NCI-H2196 (cell line): ENCODE results near the gene RAB40C.

Experiments used
- DNase-seq: peaks from one replicate; lab custom pipeline; 2025; ENCODE audit not compliant: unreplicated experiment; lab: John Stamatoyannopoulos, UW

RAB40C gene

DNA sequence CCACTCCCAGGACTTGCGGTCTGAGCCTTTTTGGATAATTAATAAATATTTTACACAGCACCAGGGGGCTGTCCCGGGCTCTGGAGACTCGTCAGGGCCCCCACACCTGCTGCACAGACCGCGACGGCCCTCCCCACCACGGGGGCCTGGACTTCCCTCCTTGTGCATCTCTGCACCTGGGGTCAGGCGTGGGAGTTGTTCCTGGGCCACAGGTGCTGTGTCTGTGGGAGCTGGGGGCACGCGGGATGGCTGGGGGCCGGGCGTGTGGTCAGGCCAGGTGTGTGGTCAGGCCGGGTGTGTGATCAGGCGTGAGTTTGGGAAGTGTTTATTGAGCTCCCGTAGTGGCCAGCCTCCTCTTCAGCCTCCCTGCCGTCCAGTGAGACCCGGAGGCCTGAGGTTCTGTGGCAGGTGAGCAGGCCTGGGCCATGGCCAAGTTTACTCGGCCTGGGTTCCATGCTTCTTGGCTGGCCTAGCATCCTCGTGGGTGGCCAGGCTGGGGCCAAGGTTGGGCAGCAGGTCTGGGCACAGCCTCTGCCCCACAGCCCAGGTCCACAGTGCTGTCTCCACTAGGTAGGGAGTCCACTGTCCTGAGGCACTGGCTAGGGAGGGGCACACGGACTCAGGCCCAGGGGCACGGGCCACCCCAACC is 88.5 kb downstream of the RAB40C start:
- DNase-seq, result peak; percentile 46
